Suprapubic skin (tissue), 4 donors: ENCODE results near the gene ZC2HC1B. TPM values are rescaled to one million over a fixed set of nuclear protein-coding genes. Genes with fewer than 3 reads are reported as not detected.
"Not testable (repeated sequence)": the region's sequence is repeated elsewhere in the genome, so short reads cannot be mapped to it uniquely, and the experiment has no call there.

Source experiments
- DNase-seq, 2 donors: peaks; one replicate each; pipeline ENCODE4 v3.0.0-alpha.2; 2019; ENCODE audit warnings: low spot score in 2 of 2
- H3K27ac ChIP-seq: fragments of 200-600 bp; sonication (generic); one replicate; pipeline ENCODE4 v1.5.1; 2019
- H3K27me3 ChIP-seq: fragments of 200-600 bp; sonication (generic); one replicate; pipeline ENCODE4 v1.5.1; 2019
- H3K36me3 ChIP-seq: fragments of 200-600 bp; sonication (generic); one replicate; pipeline ENCODE4 v1.5.1; 2019
- H3K4me1 ChIP-seq: fragments of 200-600 bp; sonication (generic); one replicate; pipeline ENCODE4 v1.5.1; 2019
- H3K4me3 ChIP-seq: fragments of 200-600 bp; sonication (generic); one replicate; pipeline ENCODE4 v1.5.1; 2019; ENCODE audit warnings: mild to moderate bottlenecking
- H3K9me3 ChIP-seq: fragments of 200-600 bp; sonication (generic); one replicate; pipeline ENCODE4 v1.5.1; 2019
- CTCF ChIP-seq, 2 donors: fragments of 200-600 bp in 1 of 2; fragments of 450-650 bp in 1 of 2; sonication (generic) in 1 of 2; IDR thresholded peaks; one replicate each; pipeline ENCODE4 v1.5.1; 2016 to 2019; ENCODE audit warnings: antibody characterized with exemption in 2 of 2, mild to moderate bottlenecking in 1 of 2, moderate library complexity in 1 of 2
- EP300 ChIP-seq: sonication (generic); formaldehyde crosslinking; IDR thresholded peaks from one replicate; pipeline ENCODE4 v1.6.1; 2017; ENCODE audit warnings: antibody characterized with exemption
- POLR2A ChIP-seq, 2 donors: fragments of 450-650 bp; IDR thresholded peaks; one replicate each; pipeline ENCODE4 v1.6.1; 2017; ENCODE audit warnings: antibody characterized with exemption in 2 of 2, mild to moderate bottlenecking in 2 of 2, moderate library complexity in 2 of 2
- POLR2AphosphoS5 ChIP-seq, 3 donors: sonication (generic); formaldehyde crosslinking; IDR thresholded peaks; one replicate each; pipeline ENCODE4 v1.6.1; 2017; ENCODE audit warnings: antibody characterized with exemption in 3 of 3
- WGBS: methylation state at CpG from one replicate; pipeline ENCODE4 v1.1.5; 2018; 5-methylcytosine and 5-hydroxymethylcytosine counted together
- total RNA-seq, 4 donors: library from RNA; depleted of rRNA; stranded (reverse); fragments of >200 nt; gene quantifications; one replicate each; pipeline ENCODE4 v1.1.0, GENCODE V29; 2016

ZC2HC1B gene
- total RNA-seq, 4 donors from 2014 or later = not detected

GRCh38 chr6:143857651-143858050, 6.6 kb upstream of the ZC2HC1B start:
- H3K36me3 ChIP-seq = peaks cover 94% of the 10 kb centered on the region

GRCh38 chr6:143859891-143860660, 4.2 kb upstream of the ZC2HC1B start:
- H3K27me3 ChIP-seq = no peaks in the 10 kb centered on the region
- TF ChIP-seq EP300 (no peak), POLR2AphosphoS5 (IDR thresholded peaks at IDR 0.05) (no peak), CTCF (IDR thresholded peaks at IDR 0.05) (no peak), POLR2A (IDR thresholded peaks at IDR 0.05) (no peak)
- H3K9me3 ChIP-seq = no peaks in the 10 kb centered on the region
- no peak for DNase-seq
- no peak overlapping the region for H3K27ac ChIP-seq
- H3K4me1 ChIP-seq = no peaks in the 10 kb centered on the region
- WGBS = 97% methylated on average over 3 of the region's 3 CpGs
- peaks cover 86% of the 10 kb centered on the region for H3K36me3 ChIP-seq
- H3K4me3 ChIP-seq = no peak overlapping the region

More at GRCh38 chr6:143857651-143858050, 6.6 kb upstream of the ZC2HC1B start:
- H3K27ac ChIP-seq = no peak overlapping the region
- no peak for DNase-seq
- no peaks in the 10 kb centered on the region for H3K27me3 ChIP-seq
- no peak for TF ChIP-seq POLR2A (IDR thresholded peaks at IDR 0.05)
- no peak for TF ChIP-seq POLR2AphosphoS5 (IDR thresholded peaks at IDR 0.05)
- no peak for TF ChIP-seq EP300
- TF ChIP-seq CTCF (IDR thresholded peaks at IDR 0.05) = no peak
- peaks cover 2% of the 10 kb centered on the region for H3K9me3 ChIP-seq
- H3K4me1 ChIP-seq = no peaks in the 10 kb centered on the region
- WGBS = 87% methylated on average over 5 of the region's 5 CpGs
- H3K4me3 ChIP-seq = no peak overlapping the region

- DNase-seq = no peak
- TF ChIP-seq POLR2A (IDR thresholded peaks at IDR 0.05) (no peak), EP300 (no peak), POLR2AphosphoS5 (IDR thresholded peaks at IDR 0.05) (no peak), CTCF (IDR thresholded peaks at IDR 0.05) (no peak)
- Histone ChIP-seq H3K4me1 (no peaks in the 10 kb centered on the region), H3K9me3 (no peaks in the 10 kb centered on the region), H3K36me3 (peaks cover 55% of the 10 kb centered on the region), H3K27me3 (no peaks in the 10 kb centered on the region), H3K27ac (no peak overlapping the region), H3K4me3 (no peak overlapping the region)
- 78% methylated on average over 2 of the region's 2 CpGs for WGBS
These were observed 503 bp upstream of the ZC2HC1B start for GRCh38 chr6:143863771-143864170.

- H3K4me1 ChIP-seq = no peaks in the 10 kb centered on the region
- H3K27me3 ChIP-seq = no peaks in the 10 kb centered on the region
- peaks cover 22% of the 10 kb centered on the region for H3K36me3 ChIP-seq
- TF ChIP-seq POLR2AphosphoS5 (IDR thresholded peaks at IDR 0.05) (no peak), CTCF (IDR thresholded peaks at IDR 0.05) (no peak), EP300 (no peak), POLR2A (IDR thresholded peaks at IDR 0.05) (no peak)
- H3K4me3 ChIP-seq = no peak overlapping the region
- H3K27ac ChIP-seq = no peak overlapping the region
- H3K9me3 ChIP-seq = no peaks in the 10 kb centered on the region
- DNase-seq = no peak
These were observed 3.0 kb downstream of the ZC2HC1B start for GRCh38 chr6:143867236-143867635.

- not testable (repeated sequence) for DNase-seq, H3K4me3 ChIP-seq, H3K4me1 ChIP-seq, H3K27me3 ChIP-seq, H3K27ac ChIP-seq, H3K9me3 ChIP-seq, H3K36me3 ChIP-seq
- 86% methylated on average over 3 of the region's 3 CpGs for WGBS
These were observed 4.5 kb downstream of the ZC2HC1B start for GRCh38 chr6:143868808-143869207.

GRCh38 chr6:143871202-143871730, 7.0 kb downstream of the ZC2HC1B start:
- not testable (repeated sequence) for H3K36me3 ChIP-seq, H3K4me3 ChIP-seq, H3K4me1 ChIP-seq, H3K27me3 ChIP-seq, H3K27ac ChIP-seq, DNase-seq, H3K9me3 ChIP-seq
- 69% methylated on average over 1 of the region's 1 CpG for WGBS
